ENCODE data around the gene CITED2. TPM values are rescaled to one million over a fixed set of nuclear protein-coding genes. Genes with fewer than 3 reads are reported as not detected.
A peak's percentile ranks its signal among the peaks of the same experiment; 100 is the strongest.

CITED2 gene, protein sequence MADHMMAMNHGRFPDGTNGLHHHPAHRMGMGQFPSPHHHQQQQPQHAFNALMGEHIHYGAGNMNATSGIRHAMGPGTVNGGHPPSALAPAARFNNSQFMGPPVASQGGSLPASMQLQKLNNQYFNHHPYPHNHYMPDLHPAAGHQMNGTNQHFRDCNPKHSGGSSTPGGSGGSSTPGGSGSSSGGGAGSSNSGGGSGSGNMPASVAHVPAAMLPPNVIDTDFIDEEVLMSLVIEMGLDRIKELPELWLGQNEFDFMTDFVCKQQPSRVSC
- total RNA-seq = 100 to 1,000 TPM in 7 of 9 donors, 10 to 100 TPM in 2; 44.0 to 433 (median 304) TPM
- polyA plus RNA-seq = 100 to 1,000 TPM in 1 of 3 donors, 10 to 100 TPM in 2; 21.3 to 254 (median 46.7) TPM
- long read RNA-seq, donor 1, transcript CITED2-201 (2 exons, 2,354 nt) = major isoform, 63 of 63 reads
- long read RNA-seq, donor 1, partial matches to known transcripts = 0 of 63 reads
- long read RNA-seq, donor 1, other reads (novel, unspliced or antisense) = 0 of 63 reads
- long read RNA-seq, donor 2, transcript CITED2-201 (2 exons, 2,354 nt) = major isoform, 75 of 75 reads
- long read RNA-seq, donor 2, partial matches to known transcripts = 0 of 75 reads
- long read RNA-seq, donor 2, other reads (novel, unspliced or antisense) = 0 of 75 reads
- long read RNA-seq, donor 3, transcript CITED2-201 (2 exons, 2,354 nt) = major isoform, 57 of 57 reads
- long read RNA-seq, donor 3, partial matches to known transcripts = 0 of 57 reads
- long read RNA-seq, donor 3, other reads (novel, unspliced or antisense) = 0 of 57 reads
- long read RNA-seq, donor 4 = 0 reads
- long read RNA-seq, donor 5, transcript CITED2-201 (2 exons, 2,354 nt) = major isoform, 33 of 38 reads
- long read RNA-seq, donor 5, partial matches to known transcripts = 5 of 38 reads
- long read RNA-seq, donor 5, other reads (novel, unspliced or antisense) = 0 of 38 reads
- long read RNA-seq, donor 6, partial matches to known transcripts = 0 of 1 reads
- long read RNA-seq, donor 6, other reads (novel, unspliced or antisense) = 0 of 1 reads
- long read RNA-seq, donor 7, transcript CITED2-201 (2 exons, 2,354 nt) = major isoform, 37 of 37 reads
- long read RNA-seq, donor 7, partial matches to known transcripts = 0 of 37 reads
- long read RNA-seq, donor 7, other reads (novel, unspliced or antisense) = 0 of 37 reads
- long read RNA-seq, donor 8, transcript CITED2-201 (2 exons, 2,354 nt) = major isoform, 66 of 66 reads
- long read RNA-seq, donor 8, partial matches to known transcripts = 0 of 66 reads
- long read RNA-seq, donor 8, other reads (novel, unspliced or antisense) = 0 of 66 reads
- long read RNA-seq, donor 9, transcript CITED2-201 (2 exons, 2,354 nt) = major isoform, 115 of 230 reads
- long read RNA-seq, donor 9, partial matches to known transcripts = 115 of 230 reads
- long read RNA-seq, donor 9, other reads (novel, unspliced or antisense) = 0 of 230 reads
- long read RNA-seq, donor 10, transcript CITED2-201 (2 exons, 2,354 nt) = major isoform, 10 of 10 reads
- long read RNA-seq, donor 10, partial matches to known transcripts = 0 of 10 reads
- long read RNA-seq, donor 10, other reads (novel, unspliced or antisense) = 0 of 10 reads

DNA sequence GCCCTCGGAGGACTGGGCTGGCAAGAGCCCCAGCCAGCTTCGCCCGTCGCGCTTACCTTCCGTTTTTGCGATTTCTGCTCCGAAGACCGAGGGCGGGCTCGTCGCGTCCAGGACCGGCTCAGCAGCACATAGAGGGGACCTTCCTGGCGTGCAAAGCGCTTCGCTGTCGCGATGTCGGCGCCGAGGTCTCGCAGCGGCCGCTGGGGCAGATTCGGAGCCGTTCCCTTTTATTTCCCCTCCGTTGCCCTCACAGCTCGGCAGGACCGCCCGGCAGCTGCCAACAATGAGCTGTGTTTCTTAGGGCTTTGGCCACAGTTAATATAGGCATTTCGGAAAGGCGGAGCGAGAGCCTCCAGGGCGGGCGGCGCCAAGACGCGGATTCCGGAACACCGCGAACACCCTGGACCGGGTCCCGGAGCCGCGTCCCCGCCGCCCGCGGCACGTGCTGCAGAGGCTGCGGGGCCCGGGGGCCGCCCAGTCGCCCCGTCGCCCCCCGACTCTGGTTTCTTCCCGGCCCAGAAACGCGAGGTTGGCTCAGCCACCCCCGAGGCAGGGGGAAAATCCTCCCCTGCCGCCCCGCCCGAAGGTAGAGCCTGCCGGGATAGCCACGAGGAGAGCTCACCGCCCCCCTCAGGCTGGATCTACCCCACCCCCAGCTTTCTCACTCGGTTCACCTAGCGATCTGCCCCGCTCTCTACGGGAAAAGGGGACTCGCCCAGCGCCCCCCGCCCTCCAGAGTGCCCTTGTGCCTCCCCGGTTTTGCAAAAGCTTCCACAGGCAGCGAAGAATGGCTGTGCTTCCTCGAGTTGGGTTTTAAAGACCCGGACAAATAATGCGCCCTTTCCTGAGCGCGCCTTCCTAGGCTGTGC lies at the start of gene CITED2:
TSS of gene CITED2 (minus strand) at position 292 of the 869 bp plus-strand sequence. CDS start 704 bp downstream, outside the sequence.
- TF ChIP-seq POLR2A (IDR thresholded peaks at IDR 0.05) = peak; percentile 99 to 100
- TF ChIP-seq, protein P1, sequence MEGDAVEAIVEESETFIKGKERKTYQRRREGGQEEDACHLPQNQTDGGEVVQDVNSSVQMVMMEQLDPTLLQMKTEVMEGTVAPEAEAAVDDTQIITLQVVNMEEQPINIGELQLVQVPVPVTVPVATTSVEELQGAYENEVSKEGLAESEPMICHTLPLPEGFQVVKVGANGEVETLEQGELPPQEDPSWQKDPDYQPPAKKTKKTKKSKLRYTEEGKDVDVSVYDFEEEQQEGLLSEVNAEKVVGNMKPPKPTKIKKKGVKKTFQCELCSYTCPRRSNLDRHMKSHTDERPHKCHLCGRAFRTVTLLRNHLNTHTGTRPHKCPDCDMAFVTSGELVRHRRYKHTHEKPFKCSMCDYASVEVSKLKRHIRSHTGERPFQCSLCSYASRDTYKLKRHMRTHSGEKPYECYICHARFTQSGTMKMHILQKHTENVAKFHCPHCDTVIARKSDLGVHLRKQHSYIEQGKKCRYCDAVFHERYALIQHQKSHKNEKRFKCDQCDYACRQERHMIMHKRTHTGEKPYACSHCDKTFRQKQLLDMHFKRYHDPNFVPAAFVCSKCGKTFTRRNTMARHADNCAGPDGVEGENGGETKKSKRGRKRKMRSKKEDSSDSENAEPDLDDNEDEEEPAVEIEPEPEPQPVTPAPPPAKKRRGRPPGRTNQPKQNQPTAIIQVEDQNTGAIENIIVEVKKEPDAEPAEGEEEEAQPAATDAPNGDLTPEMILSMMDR (IDR thresholded peaks at IDR 0.05) = peak in 4 of 6 experiments; percentile 23 to 53 (median 40)
- Histone ChIP-seq H3K4me1 (replicated peaks in 1 of 2) (peaks cover 17 to 30% of the 10 kb centered on the region in 2 donors), H3K27me3 (no peaks in the 10 kb centered on the region), H3K27ac (peak within 1 kb of the TSS; percentile 78 to 98 (median 98)), H3K36me3 (replicated peaks in 1 of 2) (peaks cover 0 to 5% of the 10 kb centered on the region in 2 donors), H3K4me3 (peak within 1 kb of the TSS; percentile 93 to 97 (median 96)), H3K9me3 (replicated peaks in 1 of 3) (no peaks in the 10 kb centered on the region)
- 0% methylated on average over 16 to 82 of the region's 82 CpGs for WGBS, 4 donors
- peak; percentile 93 to 98 (median 95) for DNase-seq
- intact Hi-C loops (cut with DNase I) = loop anchor here (5.0 to 10.0 kb wide), 5 partner anchors 370 to 940 kb away; no protein-coding TSS in a partner anchor

- H3K9me3 ChIP-seq (replicated peaks in 1 of 3) = no peaks in the 10 kb centered on the region
- no peaks in the 10 kb centered on the region for H3K4me1 ChIP-seq (replicated peaks in 1 of 2)
- DNase-seq = no peak
- no peak overlapping the region for H3K27ac ChIP-seq
- no peaks in the 10 kb centered on the region for H3K36me3 ChIP-seq (replicated peaks in 1 of 2)
- no peak for TF ChIP-seq POLR2A (IDR thresholded peaks at IDR 0.05)
- TF ChIP-seq, protein P1 (IDR thresholded peaks at IDR 0.05) = no peak
- no peaks in the 10 kb centered on the region for H3K27me3 ChIP-seq
- intact Hi-C loops (cut with DNase I) = no loop called here
- no peak overlapping the region for H3K4me3 ChIP-seq
- 81 to 94% (median 93%) methylated on average over 6 of the region's 6 CpGs for WGBS, 4 donors
These were observed 48.7 kb upstream of the CITED2 start for GRCh38 chr6:139423037-139423703.

Data from adrenal gland (tissue), 19 donors.